ENCODE results near the gene PRRG4.
"Not testable (repeated sequence)": the region's sequence is repeated elsewhere in the genome, so short reads cannot be mapped to it uniquely, and the experiment has no call there.

PRRG4 gene

DNA sequence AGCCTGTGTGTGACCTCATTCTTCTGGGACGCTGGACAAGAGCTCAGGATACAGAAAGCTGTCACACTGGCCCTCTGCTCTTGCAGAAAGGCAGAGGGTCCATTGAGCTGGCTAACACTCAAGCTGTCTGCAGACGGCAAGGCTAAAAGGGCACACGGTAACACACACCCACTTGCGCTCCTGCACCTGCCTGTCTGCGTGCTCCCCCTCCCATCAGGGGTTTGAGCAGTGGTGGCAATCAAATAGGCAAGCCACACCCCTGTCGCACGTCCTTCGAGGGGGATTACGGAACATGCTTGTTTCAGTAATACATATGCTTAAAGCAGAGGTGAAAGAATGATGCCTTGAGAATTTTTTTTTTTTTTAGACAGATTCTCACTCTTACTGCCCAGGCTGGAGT, 55.8 kb downstream of the PRRG4 start:
- H3K4me3 ChIP-seq (ENCODE audit: low read length) = no peak overlapping the region
- TF ChIP-seq ZNF274 (IDR thresholded peaks at IDR 0.05; ENCODE audit: low read depth, low read length) = no peak

DNA sequence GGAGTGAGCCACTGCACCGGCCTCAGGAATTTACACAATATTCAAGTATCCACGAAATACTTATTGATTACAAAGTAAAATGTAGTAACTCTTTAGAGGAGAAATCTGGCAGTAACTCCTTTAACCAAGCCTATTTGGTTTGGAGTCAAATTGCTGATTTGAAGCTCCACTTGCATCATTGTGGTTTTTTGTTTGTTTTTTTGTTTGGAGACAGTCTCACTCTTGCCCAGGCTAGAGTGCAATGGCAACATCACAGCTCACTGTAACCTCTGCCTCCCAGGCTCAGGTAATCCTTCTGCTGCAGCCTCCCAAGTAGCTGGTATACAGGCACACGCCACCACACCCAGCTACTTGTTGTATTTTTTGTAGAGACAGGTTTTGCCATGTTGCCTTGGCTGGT, 56.5 kb downstream of the PRRG4 start:
- TF ChIP-seq ZNF274 (IDR thresholded peaks at IDR 0.05; ENCODE audit: low read depth, low read length) = no peak
- no peak overlapping the region for H3K4me3 ChIP-seq (ENCODE audit: low read length)

DNA sequence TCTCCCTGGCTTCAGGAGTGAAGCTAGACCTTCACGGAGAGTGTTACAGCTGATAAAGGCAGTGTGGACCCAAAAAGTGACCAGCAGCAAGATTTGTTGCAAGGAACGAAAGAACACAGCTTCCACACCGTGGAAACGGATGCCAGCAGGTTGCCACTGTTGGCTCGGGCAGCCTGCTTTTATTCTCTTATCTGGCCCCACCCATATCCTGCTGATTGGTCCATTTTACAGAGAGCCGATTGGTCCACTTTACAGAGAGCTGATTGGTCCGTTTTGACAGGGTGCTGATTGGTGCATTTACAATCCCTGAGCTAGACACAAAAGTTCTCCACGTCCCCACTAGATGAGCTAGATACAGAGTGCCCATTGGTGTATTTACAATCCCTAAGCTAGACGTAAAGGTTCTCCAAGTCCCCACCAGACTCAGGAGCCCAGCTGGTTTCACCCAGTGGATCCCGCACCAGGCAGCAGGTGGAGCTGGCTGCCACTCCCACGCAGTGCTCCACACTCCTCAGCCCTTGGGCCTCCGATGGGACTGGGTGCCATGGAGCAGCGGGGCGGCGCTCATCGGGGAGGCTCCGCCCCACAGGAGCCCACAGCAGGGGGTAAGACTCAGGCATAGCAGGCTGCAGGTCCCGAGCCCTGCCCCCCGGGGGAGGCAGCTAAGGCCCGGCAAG, 58.1 kb downstream of the PRRG4 start:
- H3K4me3 ChIP-seq (ENCODE audit: low read length) = not testable (repeated sequence)

DNA sequence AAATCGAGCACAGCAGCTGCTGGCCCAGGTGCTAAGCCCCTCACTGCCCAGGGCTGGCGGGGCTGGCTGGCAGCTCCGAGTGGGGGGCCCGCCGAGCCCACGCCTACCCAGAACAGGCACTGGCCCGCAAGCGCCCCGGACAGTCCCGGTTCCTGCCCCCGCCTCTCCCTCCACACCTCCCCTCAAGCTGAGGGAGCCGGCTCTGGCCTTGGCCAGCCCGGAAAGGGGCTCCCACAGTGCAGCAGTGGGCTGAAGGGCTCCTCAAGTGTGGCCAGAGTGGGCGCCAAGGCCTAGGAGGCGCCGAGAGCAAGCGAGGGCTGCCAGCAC, 58.6 kb downstream of the PRRG4 start:
- H3K4me3 ChIP-seq (ENCODE audit: low read length) = not testable (repeated sequence)

DNA sequence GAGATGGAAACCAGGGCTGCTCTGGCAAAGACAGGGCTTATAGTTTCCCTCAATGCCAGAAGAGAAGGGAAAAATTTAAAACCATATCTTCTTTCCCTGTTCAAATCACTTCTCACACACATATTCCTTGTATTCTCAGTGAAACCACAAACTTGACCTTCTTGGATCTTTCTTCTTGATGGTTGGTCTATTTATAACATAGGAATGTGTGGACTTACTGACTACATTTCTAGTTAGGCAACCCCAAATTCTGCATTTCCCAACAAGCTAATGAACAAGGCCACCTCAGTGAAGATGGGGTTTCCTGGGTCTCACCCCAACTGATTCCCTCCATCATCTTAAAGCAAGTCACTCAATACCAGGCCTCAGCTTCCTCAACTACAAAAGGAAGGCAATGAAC, 59.1 kb downstream of the PRRG4 start:
- TF ChIP-seq ZNF274 (IDR thresholded peaks at IDR 0.05; ENCODE audit: low read depth, low read length) = no peak
- H3K4me3 ChIP-seq (ENCODE audit: low read length) = no peak overlapping the region

DNA sequence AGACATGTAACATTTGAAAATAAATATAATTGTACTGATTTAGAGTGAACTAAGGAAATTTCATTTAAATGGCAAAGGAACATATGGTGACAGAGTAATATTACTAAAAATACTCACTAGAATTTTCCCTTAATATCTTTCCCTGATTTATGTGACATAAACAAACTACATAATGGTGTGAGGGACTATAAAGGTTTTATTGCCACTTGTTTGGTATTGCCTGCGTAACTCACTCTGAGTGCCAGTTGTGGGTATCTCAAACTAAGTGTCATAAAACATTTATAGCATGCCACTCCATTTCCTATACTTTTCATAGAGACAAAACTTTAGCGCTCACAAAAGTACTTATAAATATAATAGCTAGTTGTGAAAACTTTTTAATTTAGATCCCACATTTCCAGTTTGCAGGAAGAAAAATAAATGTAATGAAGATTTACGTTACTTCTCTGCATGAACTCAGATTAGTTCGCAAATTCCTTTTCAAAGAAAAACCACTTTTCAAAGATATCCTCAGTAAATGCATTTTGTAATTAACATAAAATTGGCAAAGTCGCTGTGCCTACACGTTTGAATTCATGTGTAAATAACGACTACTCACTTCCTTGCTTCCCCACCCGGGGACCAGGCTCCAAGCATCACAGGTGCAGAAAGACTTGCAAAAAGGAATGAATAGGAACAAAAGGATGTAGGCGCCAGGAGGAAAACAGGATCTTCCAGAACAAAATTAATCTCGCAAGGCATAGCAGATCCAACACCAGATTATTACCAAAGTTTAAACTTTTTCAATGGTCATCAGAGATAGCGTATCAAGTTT, 61.3 kb downstream of the PRRG4 start:
- H3K4me3 ChIP-seq (ENCODE audit: low read length) = peak overlapping the region; percentile 23; the same call in 1 of the 2 replicates

DNA sequence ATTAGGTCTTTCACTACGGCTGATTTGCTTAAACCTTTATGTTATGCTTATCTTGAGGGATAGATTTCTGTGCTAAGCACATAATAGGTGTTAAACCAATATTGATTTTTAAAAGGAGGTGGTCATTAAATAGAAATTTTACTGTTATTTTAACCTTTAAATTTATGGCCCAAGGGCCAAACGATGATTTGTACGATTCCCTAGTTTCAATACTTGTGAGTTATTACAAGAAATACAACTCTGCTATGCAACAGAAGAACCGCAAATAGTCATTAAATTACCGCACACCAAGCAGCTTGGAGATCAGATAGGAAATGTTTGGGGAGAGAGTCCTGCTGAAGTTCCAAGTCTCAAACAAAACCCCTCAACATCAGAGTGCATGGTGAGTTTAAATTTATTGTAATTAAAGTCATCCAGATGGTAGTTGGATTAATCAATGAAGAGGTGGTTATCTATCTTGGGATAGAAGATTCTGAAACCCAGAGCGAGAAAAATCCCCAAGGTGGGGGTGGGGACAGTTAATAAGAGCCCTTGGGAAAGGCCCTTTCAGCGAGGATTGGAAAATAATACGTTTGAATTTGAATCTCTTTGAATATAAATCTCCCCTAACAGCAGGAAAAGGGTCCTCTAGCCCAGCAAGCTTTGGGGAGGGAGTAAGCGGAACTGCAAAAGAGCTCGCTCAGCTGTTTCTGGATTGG, 62.1 kb downstream of the PRRG4 start:
- TF ChIP-seq ZNF274 (IDR thresholded peaks at IDR 0.05; ENCODE audit: low read depth, low read length) = no peak
- peak overlapping the region; percentile 74 for H3K4me3 ChIP-seq (ENCODE audit: low read length)

More for the DNA sequence above, 61.3 kb downstream of the PRRG4 start:
- no peak for TF ChIP-seq ZNF274 (IDR thresholded peaks at IDR 0.05; ENCODE audit: low read depth, low read length)

DNA sequence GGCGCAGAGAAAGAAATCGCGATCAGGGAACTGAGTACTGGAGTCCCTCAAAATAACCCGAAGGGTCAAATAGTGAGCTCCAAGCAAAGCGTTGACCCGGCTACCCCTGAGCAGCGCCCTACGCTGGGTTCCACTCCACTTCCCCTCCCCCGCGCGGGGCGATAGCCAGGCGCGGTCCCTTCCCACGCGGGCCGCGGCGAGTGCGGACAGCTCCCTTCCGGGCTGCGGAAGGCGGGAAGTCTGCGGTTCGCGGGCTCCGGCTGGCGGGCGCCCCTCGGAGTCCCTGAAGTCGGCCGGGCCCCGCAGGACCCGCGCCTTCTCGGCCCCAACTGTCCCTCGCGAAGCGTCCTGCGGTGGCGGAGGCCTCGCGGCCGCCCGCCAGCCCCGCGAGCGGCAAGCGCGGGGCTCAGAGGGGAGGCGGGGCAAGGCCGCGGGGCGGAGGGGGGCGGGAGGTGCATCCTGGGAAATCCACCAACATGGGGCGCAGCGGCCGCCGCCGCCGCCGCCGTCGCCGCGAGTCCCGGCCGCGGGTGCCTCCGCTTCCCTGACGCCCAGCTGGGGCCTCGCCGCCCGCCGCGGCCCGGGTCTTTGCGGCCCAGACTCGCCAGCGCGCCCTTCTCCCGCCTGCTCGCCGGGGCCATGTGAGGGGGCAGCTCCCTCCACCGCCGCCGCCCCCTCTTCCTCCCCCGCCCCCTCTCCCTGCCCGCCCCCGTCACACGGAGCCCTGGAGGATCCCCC, 62.8 kb downstream of the PRRG4 start, which contains the start of gene QSER1:
Gene QSER1, plus strand, starts transcription at position 457 of the 738 bp plus-strand sequence. CDS start 315 bp downstream, outside the sequence.
- H3K4me3 ChIP-seq (ENCODE audit: low read length) = peak within 1 kb of the TSS; percentile 88
- no peak for TF ChIP-seq ZNF274 (IDR thresholded peaks at IDR 0.05; ENCODE audit: low read depth, low read length)

DNA sequence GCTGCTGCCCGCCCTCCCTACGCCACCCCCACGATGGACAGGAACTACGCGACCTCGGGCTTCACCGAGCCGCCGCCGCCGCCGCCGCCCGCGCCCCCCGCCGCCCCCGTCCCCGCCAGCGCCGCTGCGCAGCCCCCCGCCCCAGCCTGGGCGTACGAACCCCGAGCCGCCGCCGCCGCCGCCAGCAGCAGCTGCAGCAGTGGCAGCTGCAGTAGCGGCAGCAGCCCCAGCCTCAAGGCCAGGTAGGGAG, 63.3 kb downstream of the PRRG4 start:
- TF ChIP-seq ZNF274 (IDR thresholded peaks at IDR 0.05; ENCODE audit: low read depth, low read length) = no peak
- H3K4me3 ChIP-seq (ENCODE audit: low read length) = peak overlapping the region; percentile 88

DNA sequence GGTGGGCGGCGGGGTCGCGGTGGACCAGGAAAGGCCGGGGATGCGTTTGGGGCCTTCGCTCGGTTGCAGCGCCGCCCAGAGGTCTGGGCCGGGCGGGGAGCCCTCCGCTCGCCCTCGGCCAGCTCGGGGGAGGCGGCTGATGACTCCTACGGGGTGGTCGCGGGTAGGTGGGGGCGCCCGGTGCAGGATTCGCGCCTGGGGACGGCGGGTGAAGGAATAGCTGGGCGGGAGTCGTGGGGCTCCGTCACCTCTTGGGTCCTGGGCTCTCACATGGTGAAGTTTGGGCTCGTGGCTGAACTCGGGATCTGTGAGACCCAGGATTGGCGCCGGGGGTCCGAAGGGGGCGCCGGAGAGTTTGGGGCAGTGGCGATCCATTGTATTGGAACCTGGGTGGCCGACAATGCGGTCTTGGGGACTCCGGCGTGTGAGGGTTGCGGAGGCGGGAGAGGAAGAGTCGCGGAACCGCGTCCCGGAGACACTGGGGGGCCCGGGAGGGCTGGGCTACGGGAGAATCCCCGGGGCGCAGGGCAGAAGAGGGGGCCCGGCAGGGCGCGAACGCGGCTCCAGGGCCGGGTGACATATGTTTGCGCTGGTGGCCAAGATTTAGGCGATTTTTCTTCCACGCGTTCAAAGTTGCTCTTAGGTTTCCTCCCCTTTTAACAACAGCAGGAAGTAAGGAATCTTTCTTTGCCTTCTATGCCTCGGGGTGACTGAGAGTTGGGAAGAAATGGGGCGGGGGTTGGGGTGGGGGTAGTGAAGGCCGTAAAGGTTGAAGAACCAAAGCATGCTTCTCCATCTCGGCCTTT, 63.8 kb downstream of the PRRG4 start:
- H3K4me3 ChIP-seq (ENCODE audit: low read length) = peak overlapping the region; percentile 88
- TF ChIP-seq ZNF274 (IDR thresholded peaks at IDR 0.05; ENCODE audit: low read depth, low read length) = no peak

DNA sequence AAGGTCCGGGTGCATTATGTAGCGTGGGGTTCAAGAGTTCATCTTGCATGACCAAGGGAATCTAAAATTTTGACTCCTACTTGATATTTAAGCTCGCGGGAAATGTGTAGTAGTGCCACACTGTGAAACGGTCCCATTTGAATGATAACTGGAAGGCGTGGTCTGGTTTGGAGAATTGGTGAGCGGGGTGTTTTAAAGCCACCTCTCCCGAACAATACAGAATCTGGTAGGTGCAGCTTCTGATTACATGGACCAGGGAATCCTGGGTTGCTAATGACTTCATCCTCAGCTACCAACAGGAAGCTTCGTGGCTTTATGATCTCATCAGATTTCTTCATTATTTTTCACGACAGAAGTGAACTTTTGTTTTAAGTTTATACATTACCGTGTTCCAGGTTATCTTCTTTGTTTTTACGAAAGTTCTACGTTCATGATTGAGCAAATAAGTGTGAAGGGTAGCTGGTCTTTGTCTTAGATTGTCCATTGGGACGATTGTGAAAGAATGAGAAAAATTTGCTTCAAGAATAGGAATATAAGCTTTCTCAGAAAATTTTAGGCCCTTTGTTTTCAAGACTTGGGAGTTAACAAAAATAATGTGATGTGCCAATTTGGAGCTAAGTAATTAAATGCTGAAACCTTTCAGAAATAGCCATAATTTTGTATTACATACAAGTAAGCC, 64.6 kb downstream of the PRRG4 start:
- H3K4me3 ChIP-seq (ENCODE audit: low read length) = peak overlapping the region; percentile 88
- no peak for TF ChIP-seq ZNF274 (IDR thresholded peaks at IDR 0.05; ENCODE audit: low read depth, low read length)

DNA sequence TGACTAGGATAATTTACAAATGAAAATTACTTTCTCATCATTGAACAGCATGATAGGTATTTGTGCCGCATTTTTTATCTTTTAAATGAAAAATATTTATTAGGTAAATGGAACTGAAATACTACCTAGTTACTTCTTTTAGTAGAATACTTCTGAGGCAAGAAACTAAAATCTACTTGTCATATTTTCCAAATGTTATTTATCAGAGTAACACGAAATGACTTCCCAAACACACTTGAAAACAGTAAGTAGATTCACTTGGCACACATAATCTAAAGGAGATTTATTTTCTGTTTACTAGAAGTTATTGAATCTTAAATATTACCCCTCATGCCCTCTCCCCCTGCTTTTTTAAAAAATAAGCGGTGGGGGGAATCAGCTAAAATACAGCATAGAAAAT, 65.2 kb downstream of the PRRG4 start:
- TF ChIP-seq ZNF274 (IDR thresholded peaks at IDR 0.05; ENCODE audit: low read depth, low read length) = no peak
- H3K4me3 ChIP-seq (ENCODE audit: low read length) = peak overlapping the region; percentile 88

DNA sequence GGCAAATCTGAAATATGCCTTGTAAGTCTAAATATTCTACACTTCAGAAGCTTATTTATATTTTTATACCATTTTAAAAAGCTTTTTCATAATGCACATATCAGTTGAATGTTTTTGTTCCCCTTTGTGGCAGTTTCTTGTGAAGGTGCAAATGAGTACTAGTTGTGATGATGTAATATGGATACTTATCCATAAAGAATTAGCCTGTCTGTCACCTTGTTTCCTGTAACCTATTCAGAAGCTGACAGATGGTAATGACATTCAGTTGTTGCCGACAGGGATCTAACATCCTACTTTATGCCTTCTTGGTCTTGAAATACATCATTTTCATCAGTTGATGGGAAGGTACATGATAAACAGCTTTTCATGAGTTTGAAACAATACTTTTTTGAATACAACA, 65.7 kb downstream of the PRRG4 start:
- H3K4me3 ChIP-seq (ENCODE audit: low read length) = no peak overlapping the region
- no peak for TF ChIP-seq ZNF274 (IDR thresholded peaks at IDR 0.05; ENCODE audit: low read depth, low read length)

All from GM08714 (cell line).